ENCODE measurements around the gene SERPINA5.
A peak's percentile ranks its signal among the peaks of the same experiment; 100 is the strongest.

SERPINA5 gene

GRCh38 chr14:94548999-94549985 is 31.9 kb upstream of the SERPINA5 start:
- no peaks in the 10 kb centered on the region for H3K4me1 ChIP-seq (ENCODE audit: low read length)

GRCh38 chr14:94550041-94550440 is 31.2 kb upstream of the SERPINA5 start:
- H3K9me3 ChIP-seq (replicated peaks; ENCODE audit: insufficient read depth, low read length), result no peaks in the 10 kb centered on the region
- H3K4me1 ChIP-seq (ENCODE audit: low read length), result no peaks in the 10 kb centered on the region
- no peak for DNase-seq
- H3K4me3 ChIP-seq (ENCODE audit: low read length), result no peak overlapping the region
- H3K79me2 ChIP-seq (ENCODE audit: low read length), result no peaks in the 10 kb centered on the region
- no peak overlapping the region for H2AFZ ChIP-seq (ENCODE audit: low read length)
- H3K4me2 ChIP-seq (ENCODE audit: low read depth, low read length), result no peak overlapping the region
- no peak overlapping the region for H3K27ac ChIP-seq (ENCODE audit: low read length)
- TF ChIP-seq EZH2phosphoT487 (IDR thresholded peaks at IDR 0.05; ENCODE audit: low read length), result no peak
- TF ChIP-seq CTCF (IDR thresholded peaks at IDR 0.05; ENCODE audit: low read length), result no peak
- TF ChIP-seq EZH2 (optimal IDR thresholded peaks at IDR 0.05; ENCODE audit: low read depth, low read length), result no peak
- no peaks in the 10 kb centered on the region for H3K9me2 ChIP-seq (replicated peaks; ENCODE audit: insufficient read depth, low read length)
- H3F3A ChIP-seq (ENCODE audit: insufficient read depth, low read length), result no peaks in the 10 kb centered on the region
- no peaks in the 10 kb centered on the region for H4K20me1 ChIP-seq (ENCODE audit: insufficient read depth, low read length)
- H3K9ac ChIP-seq (ENCODE audit: low read length), result no peak overlapping the region
- no peaks in the 10 kb centered on the region for H3K27me3 ChIP-seq (replicated peaks; ENCODE audit: insufficient read depth, low read length)
- H3K36me3 ChIP-seq (replicated peaks; ENCODE audit: insufficient read depth, low read length), result no peaks in the 10 kb centered on the region

More at GRCh38 chr14:94548999-94549985, 31.9 kb upstream of the SERPINA5 start:
- Histone ChIP-seq H3K79me2 (ENCODE audit: low read length) (no peaks in the 10 kb centered on the region), H3K9me2 (replicated peaks; ENCODE audit: insufficient read depth, low read length) (no peaks in the 10 kb centered on the region), H3K27ac (ENCODE audit: low read length) (no peak overlapping the region), H4K20me1 (ENCODE audit: insufficient read depth, low read length) (no peaks in the 10 kb centered on the region), H2AFZ (ENCODE audit: low read length) (no peak overlapping the region), H3K36me3 (replicated peaks; ENCODE audit: insufficient read depth, low read length) (no peaks in the 10 kb centered on the region), H3K4me2 (ENCODE audit: low read depth, low read length) (no peak overlapping the region), H3K9ac (ENCODE audit: low read length) (no peak overlapping the region), H3K4me3 (ENCODE audit: low read length) (no peak overlapping the region), H3F3A (ENCODE audit: insufficient read depth, low read length) (no peaks in the 10 kb centered on the region), H3K27me3 (replicated peaks; ENCODE audit: insufficient read depth, low read length) (no peaks in the 10 kb centered on the region), H3K9me3 (replicated peaks; ENCODE audit: insufficient read depth, low read length) (no peaks in the 10 kb centered on the region)
- TF ChIP-seq EZH2phosphoT487 (IDR thresholded peaks at IDR 0.05; ENCODE audit: low read length) (no peak), CTCF (IDR thresholded peaks at IDR 0.05; ENCODE audit: low read length) (peak; percentile 71), EZH2 (optimal IDR thresholded peaks at IDR 0.05; ENCODE audit: low read depth, low read length) (no peak)
- DNase-seq, result peak; percentile 21

- no peak overlapping the region for H3K27ac ChIP-seq (ENCODE audit: low read length)
- no peaks in the 10 kb centered on the region for H3F3A ChIP-seq (ENCODE audit: insufficient read depth, low read length)
- H3K4me3 ChIP-seq (ENCODE audit: low read length), result no peak overlapping the region
- no peaks in the 10 kb centered on the region for H3K36me3 ChIP-seq (replicated peaks; ENCODE audit: insufficient read depth, low read length)
- H2AFZ ChIP-seq (ENCODE audit: low read length), result no peak overlapping the region
- no peaks in the 10 kb centered on the region for H3K79me2 ChIP-seq (ENCODE audit: low read length)
- H3K27me3 ChIP-seq (replicated peaks; ENCODE audit: insufficient read depth, low read length), result no peaks in the 10 kb centered on the region
- no peaks in the 10 kb centered on the region for H3K4me1 ChIP-seq (ENCODE audit: low read length)
- no peaks in the 10 kb centered on the region for H4K20me1 ChIP-seq (ENCODE audit: insufficient read depth, low read length)
- no peak for DNase-seq
- no peaks in the 10 kb centered on the region for H3K9me2 ChIP-seq (replicated peaks; ENCODE audit: insufficient read depth, low read length)
- no peaks in the 10 kb centered on the region for H3K9me3 ChIP-seq (replicated peaks; ENCODE audit: insufficient read depth, low read length)
- no peak overlapping the region for H3K4me2 ChIP-seq (ENCODE audit: low read depth, low read length)
- H3K9ac ChIP-seq (ENCODE audit: low read length), result no peak overlapping the region
- TF ChIP-seq EZH2 (optimal IDR thresholded peaks at IDR 0.05; ENCODE audit: low read depth, low read length), result no peak
- TF ChIP-seq EZH2phosphoT487 (IDR thresholded peaks at IDR 0.05; ENCODE audit: low read length), result no peak
- TF ChIP-seq CTCF (IDR thresholded peaks at IDR 0.05; ENCODE audit: low read length), result no peak
Observed at GRCh38 chr14:94555991-94556390, 25.2 kb upstream of the SERPINA5 start.
